Measurements from ENCODE around the gene ZNF215.
"Not testable (repeated sequence)": the region's sequence is repeated elsewhere in the genome, so short reads cannot be mapped to it uniquely, and the experiment has no call there.

The ZNF215 gene

GRCh38 chr11:6941970-6942369 is 15.7 kb downstream of the ZNF215 start:
- no peak overlapping the region for H3K4me3 ChIP-seq (ENCODE audit: low read depth in 1 of 2, low read length in 1 of 2)
- TF ChIP-seq, protein P1, sequence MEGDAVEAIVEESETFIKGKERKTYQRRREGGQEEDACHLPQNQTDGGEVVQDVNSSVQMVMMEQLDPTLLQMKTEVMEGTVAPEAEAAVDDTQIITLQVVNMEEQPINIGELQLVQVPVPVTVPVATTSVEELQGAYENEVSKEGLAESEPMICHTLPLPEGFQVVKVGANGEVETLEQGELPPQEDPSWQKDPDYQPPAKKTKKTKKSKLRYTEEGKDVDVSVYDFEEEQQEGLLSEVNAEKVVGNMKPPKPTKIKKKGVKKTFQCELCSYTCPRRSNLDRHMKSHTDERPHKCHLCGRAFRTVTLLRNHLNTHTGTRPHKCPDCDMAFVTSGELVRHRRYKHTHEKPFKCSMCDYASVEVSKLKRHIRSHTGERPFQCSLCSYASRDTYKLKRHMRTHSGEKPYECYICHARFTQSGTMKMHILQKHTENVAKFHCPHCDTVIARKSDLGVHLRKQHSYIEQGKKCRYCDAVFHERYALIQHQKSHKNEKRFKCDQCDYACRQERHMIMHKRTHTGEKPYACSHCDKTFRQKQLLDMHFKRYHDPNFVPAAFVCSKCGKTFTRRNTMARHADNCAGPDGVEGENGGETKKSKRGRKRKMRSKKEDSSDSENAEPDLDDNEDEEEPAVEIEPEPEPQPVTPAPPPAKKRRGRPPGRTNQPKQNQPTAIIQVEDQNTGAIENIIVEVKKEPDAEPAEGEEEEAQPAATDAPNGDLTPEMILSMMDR (IDR thresholded peaks at IDR 0.05) = no peak
- peaks cover 0 to 17% of the 10 kb centered on the region in 2 experiments for H3K4me1 ChIP-seq (ENCODE audit: control insufficient read depth in 1 of 2, insufficient read depth in 1 of 2, low read depth in 1 of 2, low read length in 1 of 2)
- H3K9me3 ChIP-seq = no peaks in the 10 kb centered on the region
- H3K27ac ChIP-seq = no peak overlapping the region
- H3K36me3 ChIP-seq = no peaks in the 10 kb centered on the region
- H3K27me3 ChIP-seq = no peaks in the 10 kb centered on the region

DNA sequence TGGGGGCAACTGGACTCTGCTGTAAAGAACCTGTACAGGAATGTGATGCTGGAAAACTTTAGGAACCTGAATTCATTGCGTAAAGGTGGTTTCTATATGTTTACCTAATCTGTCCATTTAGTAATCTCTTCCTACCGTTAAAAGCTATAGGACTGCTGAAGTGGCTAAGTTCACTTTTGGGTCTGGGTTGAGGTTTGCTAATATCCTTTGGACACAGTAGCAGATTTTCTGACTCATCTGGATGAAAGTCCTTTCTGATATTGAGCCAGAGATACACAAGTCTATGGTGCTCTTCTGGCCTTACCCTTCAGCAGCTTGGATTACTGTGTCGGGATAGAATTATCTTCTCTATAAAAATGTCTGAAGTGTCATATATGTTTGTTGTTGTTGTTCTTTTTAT is 16.9 kb downstream of the ZNF215 start:
- H3K4me3 ChIP-seq (ENCODE audit: low read depth in 1 of 2, low read length in 1 of 2) = no peak overlapping the region
- H3K27ac ChIP-seq = no peak overlapping the region
- no peaks in the 10 kb centered on the region for H3K9me3 ChIP-seq
- peaks cover 0 to 17% of the 10 kb centered on the region in 2 experiments for H3K4me1 ChIP-seq (ENCODE audit: control insufficient read depth in 1 of 2, insufficient read depth in 1 of 2, low read depth in 1 of 2, low read length in 1 of 2)
- no peaks in the 10 kb centered on the region for H3K27me3 ChIP-seq
- TF ChIP-seq, protein P1 (IDR thresholded peaks at IDR 0.05) = no peak
- no peaks in the 10 kb centered on the region for H3K36me3 ChIP-seq

DNA sequence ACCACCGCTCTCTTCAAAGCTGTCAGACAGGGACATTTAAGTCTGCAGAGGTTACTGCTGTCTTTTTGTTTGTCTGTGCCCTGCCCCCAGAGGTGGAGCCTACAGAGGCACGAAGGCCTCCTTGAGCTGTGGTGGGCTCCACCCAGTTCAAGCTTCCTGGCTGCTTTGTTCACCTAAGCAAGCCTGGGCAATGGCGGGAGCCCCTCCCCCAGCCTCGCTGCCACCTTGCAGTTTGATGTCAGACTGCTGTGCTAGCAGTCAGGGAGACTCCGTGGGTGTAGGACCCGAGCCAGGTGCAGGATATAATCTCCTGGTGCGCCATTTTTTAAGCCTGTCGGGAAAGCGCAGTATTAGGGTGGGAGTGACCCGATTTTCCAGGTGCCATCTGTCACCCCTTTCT is 28.0 kb downstream of the ZNF215 start:
- H3K27me3 ChIP-seq; H3K9me3 ChIP-seq; H3K27ac ChIP-seq; H3K4me1 ChIP-seq (ENCODE audit: control insufficient read depth in 1 of 2, insufficient read depth in 1 of 2, low read depth in 1 of 2, low read length in 1 of 2); H3K4me3 ChIP-seq (ENCODE audit: low read depth in 1 of 2, low read length in 1 of 2); H3K36me3 ChIP-seq: not testable (repeated sequence)

DNA sequence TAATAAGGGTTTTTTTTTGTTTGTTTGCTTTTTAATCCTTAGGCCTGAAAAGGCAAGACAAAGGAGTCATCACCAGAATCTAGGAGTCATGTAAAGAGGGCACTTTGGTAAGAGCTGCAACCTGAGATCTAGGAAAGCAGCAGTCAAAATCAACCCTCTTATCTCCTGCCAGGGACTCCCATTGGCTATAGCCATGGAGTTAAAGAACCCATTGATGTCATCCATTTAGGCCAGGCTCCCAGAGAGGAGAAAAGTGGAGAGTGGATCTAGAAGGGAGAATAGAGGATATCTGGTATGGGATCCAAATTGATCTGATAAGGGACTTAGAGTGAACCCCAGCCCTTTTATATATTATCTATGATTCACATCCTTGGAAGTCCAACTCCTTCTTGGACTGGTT is 35.9 kb downstream of the ZNF215 start:
- TF ChIP-seq, protein P1 (IDR thresholded peaks at IDR 0.05) = no peak
- Histone ChIP-seq H3K4me3 (ENCODE audit: low read depth in 1 of 2, low read length in 1 of 2) (no peak overlapping the region), H3K4me1 (ENCODE audit: control insufficient read depth in 1 of 2, insufficient read depth in 1 of 2, low read depth in 1 of 2, low read length in 1 of 2) (no peaks in the 10 kb centered on the region), H3K9me3 (no peaks in the 10 kb centered on the region), H3K27ac (no peak overlapping the region), H3K27me3 (no peaks in the 10 kb centered on the region), H3K36me3 (no peaks in the 10 kb centered on the region)

DNA sequence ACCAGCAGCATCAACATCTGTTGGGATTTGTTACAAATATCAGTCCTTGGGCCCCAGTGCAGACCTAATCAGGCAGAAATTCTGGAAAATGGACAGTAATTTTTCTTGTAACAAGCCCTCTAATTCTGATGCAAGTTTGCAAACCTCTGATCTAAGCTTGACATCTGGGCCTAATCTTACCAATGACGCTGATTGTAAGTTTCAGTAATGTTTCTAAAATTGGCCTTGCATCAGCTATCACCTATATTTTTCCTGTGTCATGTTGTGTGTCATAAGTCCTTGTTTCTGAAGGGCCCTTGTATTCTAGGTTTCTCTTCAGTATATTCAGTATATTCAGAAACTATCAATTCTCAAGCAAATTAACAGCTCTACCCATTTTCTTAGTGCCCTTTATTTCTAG is 36.4 kb downstream of the ZNF215 start:
- Histone ChIP-seq H3K9me3 (no peaks in the 10 kb centered on the region), H3K4me1 (ENCODE audit: control insufficient read depth in 1 of 2, insufficient read depth in 1 of 2, low read depth in 1 of 2, low read length in 1 of 2) (no peaks in the 10 kb centered on the region), H3K36me3 (no peaks in the 10 kb centered on the region), H3K27ac (no peak overlapping the region), H3K4me3 (ENCODE audit: low read depth in 1 of 2, low read length in 1 of 2) (no peak overlapping the region), H3K27me3 (no peaks in the 10 kb centered on the region)
- TF ChIP-seq, protein P1 (IDR thresholded peaks at IDR 0.05) = no peak

- Histone ChIP-seq H3K4me1 (ENCODE audit: control insufficient read depth in 1 of 2, insufficient read depth in 1 of 2, low read depth in 1 of 2, low read length in 1 of 2) (no peaks in the 10 kb centered on the region), H3K4me3 (ENCODE audit: low read depth in 1 of 2, low read length in 1 of 2) (no peak overlapping the region), H3K27me3 (no peaks in the 10 kb centered on the region), H3K36me3 (no peaks in the 10 kb centered on the region), H3K27ac (no peak overlapping the region), H3K9me3 (no peaks in the 10 kb centered on the region)
- TF ChIP-seq, protein P1 (IDR thresholded peaks at IDR 0.05) = no peak
Measured at GRCh38 chr11:6968816-6969215, 42.6 kb downstream of the ZNF215 start.

- not testable (repeated sequence) for H3K4me1 ChIP-seq (ENCODE audit: control insufficient read depth in 1 of 2, insufficient read depth in 1 of 2, low read depth in 1 of 2, low read length in 1 of 2); H3K27me3 ChIP-seq; H3K36me3 ChIP-seq; H3K27ac ChIP-seq; H3K9me3 ChIP-seq; H3K4me3 ChIP-seq (ENCODE audit: low read depth in 1 of 2, low read length in 1 of 2)
Measured at GRCh38 chr11:6969854-6970253, 43.6 kb downstream of the ZNF215 start.

Measured in neutrophil (primary cell).